Stomach (tissue), 9 donors: ENCODE measurements around the gene THOP1. TPM values are rescaled to one million over a fixed set of nuclear protein-coding genes. Genes with fewer than 3 reads are reported as not detected.

Experiments used
- DNase-seq, 2 donors: peaks; one replicate each; pipeline versions ENCODE4 v3.0.0 to v3.0.0-alpha.2; 2013 to 2019
- H3K27ac ChIP-seq, 5 donors: fragments of 200-600 bp in 4 of 5; sonication (generic) in 4 of 5; one replicate each; pipeline ENCODE4 v1.5.1; 2013 to 2019; ENCODE audit warnings: mild to moderate bottlenecking in 1 of 5, moderate library complexity in 1 of 5
- H3K27me3 ChIP-seq, 3 donors: fragments of 200-600 bp; sonication (generic); one replicate each; pipeline ENCODE4 v1.5.1; 2017 to 2019; ENCODE audit warnings: mixed run types in 1 of 3
- H3K36me3 ChIP-seq, 4 donors: fragments of 200-600 bp; sonication (generic); 1 replicate in 3 of 4; 2 replicates in 1 of 4; pipeline ENCODE4 v1.5.1; 2016 to 2019
- H3K4me1 ChIP-seq, 4 donors: fragments of 200-600 bp; sonication (generic); one replicate each; pipeline ENCODE4 v1.5.1; 2016 to 2019
- H3K4me3 ChIP-seq, 4 donors: fragments of 200-600 bp; sonication (generic) in 3 of 4; one replicate each; pipeline ENCODE4 v1.5.1; 2016 to 2019; ENCODE audit warnings: mild to moderate bottlenecking in 1 of 4
- H3K9me3 ChIP-seq, 4 donors: fragments of 200-600 bp; sonication (generic); one replicate each; pipeline ENCODE4 v1.5.1; 2016 to 2019
- EP300 ChIP-seq: sonication (generic); formaldehyde crosslinking; IDR thresholded peaks from one replicate; pipeline ENCODE4 v1.6.1; 2017; ENCODE audit warnings: antibody characterized with exemption
- POLR2A ChIP-seq, 4 donors: fragments of 450-650 bp; IDR thresholded peaks; one replicate each; pipeline ENCODE4 v1.6.1; 2016; ENCODE audit warnings: antibody characterized with exemption in 4 of 4, control low read depth in 2 of 4, mild to moderate bottlenecking in 1 of 4, moderate library complexity in 1 of 4
- POLR2AphosphoS5 ChIP-seq, 3 donors: sonication (generic); formaldehyde crosslinking; IDR thresholded peaks; one replicate each; pipeline ENCODE4 v1.6.1; 2016; ENCODE audit warnings: antibody characterized with exemption in 3 of 3
- WGBS, 5 donors: extraction: QIAGEN DNeasy Blood & Tissue Kit in 3 of 5; methylation state at CpG; one replicate each; pipeline versions ENCODE4 v1.1.5 to v1.1.7; 2013 to 2018; 5-methylcytosine and 5-hydroxymethylcytosine counted together
- intact Hi-C: fragments of 100-400 bp; cut with DNase I; formaldehyde crosslinking; loops from one replicate; pipeline ENCODE4 v1.15.1; 2023; ENCODE audit warnings: low total_unique reads
- polyA plus RNA-seq, 3 donors: library from polyadenylated mRNA; stranded (reverse); fragments of 200-250 nt; gene quantifications; one replicate each; pipeline ENCODE4 v1.2.3, GENCODE V29; 2013
- total RNA-seq, 5 donors: library from RNA; depleted of rRNA; stranded (reverse); fragments of >200 nt; gene quantifications; one replicate each; pipeline versions ENCODE4 v1.1.0 to v1.2.3, GENCODE V29; 2014 to 2016
- TF ChIP-seq, protein P1 (sequence below), 7 experiments: fragments of 450-650 bp in 4 of 7; fragments of 200-600 bp in 3 of 7; sonication (generic) in 3 of 7; IDR thresholded peaks; one replicate each; pipeline ENCODE4 v1.5.1; 2016 to 2019; ENCODE audit warnings: antibody characterized with exemption in 7 of 7, control low read depth in 2 of 7, mild to moderate bottlenecking in 1 of 7
- donor health status: healthy with polysubstance abuse.
- donor health status: Bipolar disorder and iron deficiency.
- donor health status: healthy.

The THOP1 gene
- total and polyA plus RNA-seq, 8 donors: 16.1 to 244 (median 47.2) TPM

DNA sequence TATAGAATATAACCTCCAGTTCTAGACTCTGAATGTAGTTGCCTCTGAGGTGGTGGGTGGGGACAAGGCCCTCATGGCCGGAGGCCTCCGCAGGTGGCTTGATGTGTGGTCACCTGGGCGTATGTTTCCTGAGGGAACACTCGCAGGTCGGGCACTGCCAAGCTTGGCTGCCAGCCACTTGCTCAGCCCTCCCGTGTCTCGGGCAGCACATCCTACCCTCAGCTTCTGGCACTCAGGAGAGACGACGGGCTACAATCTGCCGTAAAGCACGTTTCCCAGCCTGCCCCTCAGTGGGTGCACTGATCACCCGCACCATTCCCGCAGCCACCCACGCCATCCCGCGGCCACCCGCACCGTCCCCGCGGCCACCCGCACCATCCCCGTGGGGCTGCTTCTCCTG, 15.2 kb downstream of the THOP1 start:
- intact Hi-C loops: no loop called here
- H3K4me1 ChIP-seq: peaks cover 0 to 3% (median 0%) of the 10 kb centered on the region in 4 donors
- no peak for TF ChIP-seq EP300
- DNase-seq: no peak
- H3K27me3 ChIP-seq: no peaks in the 10 kb centered on the region
- H3K4me3 ChIP-seq: no peak overlapping the region
- no peaks in the 10 kb centered on the region for H3K9me3 ChIP-seq
- peaks cover 15 to 96% (median 90%) of the 10 kb centered on the region in 4 donors for H3K36me3 ChIP-seq
- 91 to 95% (median 94%) methylated on average over 17 to 22 of the region's 22 CpGs for WGBS, 5 donors
- peak overlapping the region in 1 of 5 donors; percentile 58 for H3K27ac ChIP-seq

DNA sequence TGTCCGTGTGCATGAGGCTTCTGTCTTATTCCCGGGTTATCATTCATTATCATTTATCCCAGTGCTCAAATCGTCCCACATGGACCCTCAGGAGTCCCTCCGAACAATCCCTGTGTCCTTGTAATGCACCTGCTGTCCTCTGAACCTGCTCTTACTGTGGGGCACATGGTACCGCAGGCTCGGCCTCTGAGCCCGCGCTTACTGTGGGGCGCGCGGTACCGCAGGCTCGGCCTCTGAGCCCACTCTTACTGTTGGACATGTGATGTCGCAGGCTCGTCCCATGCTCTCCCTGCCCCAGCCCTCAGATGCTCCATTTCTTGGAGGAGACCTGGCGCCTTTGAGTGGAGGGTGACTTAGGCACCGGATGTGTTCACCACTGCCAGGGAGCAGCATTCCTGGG, 17.5 kb downstream of the THOP1 start:
- H3K4me1 ChIP-seq: peaks cover 0 to 3% (median 0%) of the 10 kb centered on the region in 4 donors
- H3K9me3 ChIP-seq: no peaks in the 10 kb centered on the region
- WGBS, 5 donors: 95 to 99% (median 96%) methylated on average over 16 to 17 of the region's 17 CpGs
- no peak overlapping the region for H3K27ac ChIP-seq
- no peak overlapping the region for H3K4me3 ChIP-seq
- intact Hi-C loops: no loop called here
- no peak for DNase-seq
- peaks cover 27 to 96% (median 90%) of the 10 kb centered on the region in 4 donors for H3K36me3 ChIP-seq
- TF ChIP-seq, protein P1, sequence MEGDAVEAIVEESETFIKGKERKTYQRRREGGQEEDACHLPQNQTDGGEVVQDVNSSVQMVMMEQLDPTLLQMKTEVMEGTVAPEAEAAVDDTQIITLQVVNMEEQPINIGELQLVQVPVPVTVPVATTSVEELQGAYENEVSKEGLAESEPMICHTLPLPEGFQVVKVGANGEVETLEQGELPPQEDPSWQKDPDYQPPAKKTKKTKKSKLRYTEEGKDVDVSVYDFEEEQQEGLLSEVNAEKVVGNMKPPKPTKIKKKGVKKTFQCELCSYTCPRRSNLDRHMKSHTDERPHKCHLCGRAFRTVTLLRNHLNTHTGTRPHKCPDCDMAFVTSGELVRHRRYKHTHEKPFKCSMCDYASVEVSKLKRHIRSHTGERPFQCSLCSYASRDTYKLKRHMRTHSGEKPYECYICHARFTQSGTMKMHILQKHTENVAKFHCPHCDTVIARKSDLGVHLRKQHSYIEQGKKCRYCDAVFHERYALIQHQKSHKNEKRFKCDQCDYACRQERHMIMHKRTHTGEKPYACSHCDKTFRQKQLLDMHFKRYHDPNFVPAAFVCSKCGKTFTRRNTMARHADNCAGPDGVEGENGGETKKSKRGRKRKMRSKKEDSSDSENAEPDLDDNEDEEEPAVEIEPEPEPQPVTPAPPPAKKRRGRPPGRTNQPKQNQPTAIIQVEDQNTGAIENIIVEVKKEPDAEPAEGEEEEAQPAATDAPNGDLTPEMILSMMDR (IDR thresholded peaks at IDR 0.05): no peak
- no peak for TF ChIP-seq POLR2A (IDR thresholded peaks at IDR 0.05)
- no peak for TF ChIP-seq EP300
- no peak for TF ChIP-seq POLR2AphosphoS5 (IDR thresholded peaks at IDR 0.05)
- no peaks in the 10 kb centered on the region for H3K27me3 ChIP-seq

DNA sequence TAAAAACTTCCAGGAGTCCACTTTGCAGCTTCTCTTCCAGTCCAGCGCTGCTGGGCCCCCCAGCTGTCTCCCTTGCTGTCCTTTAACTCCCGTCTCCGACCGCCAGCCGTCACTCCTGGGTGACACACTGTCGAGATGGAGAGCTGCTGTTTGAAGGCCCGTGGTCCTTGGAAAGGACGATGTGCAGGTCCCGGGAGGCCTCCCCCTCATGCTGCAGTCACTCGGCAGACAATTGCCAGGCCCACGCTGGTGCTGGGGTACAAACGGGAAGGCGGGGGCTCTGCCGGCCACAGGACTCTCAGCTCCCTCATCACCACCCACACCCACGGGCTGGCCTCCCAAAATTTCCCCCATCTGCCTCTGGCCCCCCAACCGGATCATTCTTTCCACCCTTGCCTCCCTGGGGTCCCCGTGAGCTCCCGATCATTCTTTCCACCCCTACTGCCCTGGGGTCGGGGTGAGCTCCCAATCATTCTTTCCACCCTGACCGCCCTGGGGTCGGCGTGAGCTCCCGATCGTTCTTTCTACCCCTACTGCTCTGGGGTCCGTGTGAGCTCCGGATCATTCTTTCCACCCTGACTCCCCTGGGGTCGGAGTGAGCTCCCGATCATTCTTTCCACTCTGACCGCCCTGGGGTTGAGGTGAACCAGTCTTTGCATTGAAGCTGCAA, 18.3 kb downstream of the THOP1 start:
- TF ChIP-seq POLR2AphosphoS5 (IDR thresholded peaks at IDR 0.05): no peak
- TF ChIP-seq, protein P1 (IDR thresholded peaks at IDR 0.05): no peak
- TF ChIP-seq EP300: no peak
- TF ChIP-seq POLR2A (IDR thresholded peaks at IDR 0.05): no peak
- H3K27me3 ChIP-seq: no peaks in the 10 kb centered on the region
- H3K9me3 ChIP-seq: no peaks in the 10 kb centered on the region
- WGBS, 5 donors: 88 to 94% (median 92%) methylated on average over 26 to 29 of the region's 29 CpGs
- intact Hi-C loops: no loop called here
- no peak overlapping the region for H3K4me3 ChIP-seq
- DNase-seq: no peak
- H3K4me1 ChIP-seq: peaks cover 0 to 3% (median 0%) of the 10 kb centered on the region in 4 donors
- no peak overlapping the region for H3K27ac ChIP-seq
- H3K36me3 ChIP-seq: peaks cover 31 to 96% (median 90%) of the 10 kb centered on the region in 4 donors

DNA sequence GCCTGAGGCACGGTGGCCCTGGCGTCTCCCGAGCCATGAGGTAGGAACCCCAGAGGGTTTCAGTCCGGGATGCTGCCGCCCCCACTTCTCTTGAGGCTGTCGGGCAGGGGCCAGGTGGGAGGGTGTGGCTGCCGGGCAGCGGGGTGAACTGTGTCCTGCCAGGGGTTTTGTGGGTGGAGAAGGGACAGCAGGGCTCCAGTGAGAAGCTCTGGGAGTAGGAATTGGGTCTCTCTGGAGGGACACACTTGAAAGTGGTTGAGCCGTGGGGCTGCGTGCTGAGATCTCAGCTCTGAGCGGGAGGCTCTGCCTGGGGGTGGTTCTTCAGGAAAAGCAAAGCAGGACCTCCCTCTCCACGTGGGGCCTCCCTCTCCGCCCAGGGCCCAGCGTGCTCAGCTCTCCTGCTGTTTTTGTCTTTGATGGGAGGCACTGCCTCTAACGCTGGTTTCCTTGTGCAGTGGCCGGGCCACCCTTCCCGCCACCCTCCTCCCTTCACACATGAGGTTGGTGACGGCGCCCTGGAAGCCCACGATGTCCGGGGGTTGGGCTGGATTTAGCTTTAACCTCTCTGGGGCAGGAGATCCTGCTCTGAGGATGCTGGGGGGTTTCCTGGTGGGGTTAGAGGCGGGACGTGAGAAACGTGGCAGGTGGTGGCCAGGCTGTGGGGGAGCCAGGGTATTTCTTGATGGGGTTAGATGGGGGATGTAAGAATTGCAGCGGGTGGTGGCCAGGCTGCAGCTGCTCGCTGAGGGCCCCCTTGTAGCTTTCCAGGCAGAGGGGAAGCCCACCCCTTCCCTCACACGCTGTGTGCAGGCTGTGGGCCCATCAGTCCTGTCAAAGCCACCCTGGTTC, 19.1 kb downstream of the THOP1 start:
- DNase-seq: no peak
- Histone ChIP-seq H3K27me3 (no peaks in the 10 kb centered on the region), H3K4me3 (no peak overlapping the region), H3K27ac (no peak overlapping the region), H3K36me3 (peaks cover 38 to 98% (median 90%) of the 10 kb centered on the region in 4 donors), H3K4me1 (peaks cover 0 to 3% (median 0%) of the 10 kb centered on the region in 4 donors), H3K9me3 (no peaks in the 10 kb centered on the region)
- intact Hi-C loops: no loop called here
- TF ChIP-seq POLR2AphosphoS5 (IDR thresholded peaks at IDR 0.05): no peak
- TF ChIP-seq, protein P1 (IDR thresholded peaks at IDR 0.05): no peak
- no peak for TF ChIP-seq POLR2A (IDR thresholded peaks at IDR 0.05)
- no peak for TF ChIP-seq EP300
- WGBS, 5 donors: 84 to 90% (median 87%) methylated on average over 18 to 27 of the region's 27 CpGs
